IPS-20b (cell line): ENCODE data around the gene MARCHF4.
A peak's percentile ranks its signal among the peaks of the same experiment; 100 is the strongest.
"Not testable (repeated sequence)": the region's sequence is repeated elsewhere in the genome, so short reads cannot be mapped to it uniquely, and the experiment has no call there.

Experiments
- H3K27ac ChIP-seq: one replicate; pipeline ENCODE4 v1.5.1; 2013; ENCODE audit warnings: low read length
- H3K27me3 ChIP-seq: 2 replicates; pipeline ENCODE4 v1.6.1; 2013; ENCODE audit warnings: mild to moderate bottlenecking, low read length, inconsistent platforms; ENCODE audit not compliant: insufficient read depth
- H3K36me3 ChIP-seq: 2 replicates; pipeline ENCODE4 v1.6.1; 2013; ENCODE audit warnings: low read depth, mild to moderate bottlenecking, inconsistent platforms, low read length, moderate library complexity; ENCODE audit not compliant: insufficient read depth
- H3K4me1 ChIP-seq: 2 replicates; pipeline ENCODE4 v1.6.1; 2013; ENCODE audit warnings: mild to moderate bottlenecking, control low read depth, inconsistent platforms, low read length, moderate library complexity; ENCODE audit not compliant: insufficient read depth
- H3K4me3 ChIP-seq: 2 replicates; pipeline ENCODE4 v1.5.1; 2013; ENCODE audit warnings: mild to moderate bottlenecking, low read length, inconsistent platforms
- H3K9ac ChIP-seq: 2 replicates; pipeline ENCODE4 v1.6.1; 2013; ENCODE audit warnings: low read depth, mild to moderate bottlenecking, inconsistent platforms, low read length, moderate library complexity
- H3K9me3 ChIP-seq: 2 replicates; pipeline ENCODE4 v1.6.1; 2013; ENCODE audit warnings: mild to moderate bottlenecking, low read depth, low read length, inconsistent platforms; ENCODE audit not compliant: insufficient read depth

Gene MARCHF4

GRCh38 chr2:216388046-216388884 is 16.0 kb upstream of the MARCHF4 start:
- peaks cover 8% of the 10 kb centered on the region; the same call in 1 of the 2 replicates for H3K4me1 ChIP-seq
- H3K36me3 ChIP-seq: no peaks in the 10 kb centered on the region
- no peaks in the 10 kb centered on the region for H3K27me3 ChIP-seq
- no peak overlapping the region for H3K27ac ChIP-seq
- H3K9me3 ChIP-seq: no peaks in the 10 kb centered on the region
- no peak overlapping the region for H3K4me3 ChIP-seq
- H3K9ac ChIP-seq: no peak overlapping the region

GRCh38 chr2:216387262-216387661 is 15.0 kb upstream of the MARCHF4 start:
- no peaks in the 10 kb centered on the region for H3K9me3 ChIP-seq
- no peaks in the 10 kb centered on the region for H3K36me3 ChIP-seq
- no peaks in the 10 kb centered on the region for H3K27me3 ChIP-seq
- H3K9ac ChIP-seq: no peak overlapping the region
- peaks cover 7% of the 10 kb centered on the region; the same call in 1 of the 2 replicates for H3K4me1 ChIP-seq
- H3K27ac ChIP-seq: no peak overlapping the region
- no peak overlapping the region for H3K4me3 ChIP-seq

DNA sequence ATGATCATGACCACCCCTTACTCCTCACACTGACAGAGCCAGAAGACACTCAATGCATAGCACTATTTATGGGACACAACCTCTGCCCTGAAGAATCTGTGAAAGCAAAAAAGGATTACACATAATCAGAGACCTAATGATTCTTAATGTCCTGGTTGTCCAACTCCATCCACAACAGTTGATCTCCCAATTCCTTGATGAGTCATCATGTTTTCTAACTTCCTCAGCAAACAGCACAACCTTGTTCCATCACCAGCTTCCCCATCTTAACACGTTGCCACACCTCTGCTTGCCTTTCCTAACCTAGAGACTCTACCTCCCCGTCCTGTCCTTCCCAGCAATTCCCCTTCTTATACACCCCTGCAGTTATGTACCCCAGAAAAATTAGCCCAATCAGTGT is 13.2 kb upstream of the MARCHF4 start:
- H3K27me3 ChIP-seq: no peaks in the 10 kb centered on the region
- H3K4me3 ChIP-seq: no peak overlapping the region
- no peak overlapping the region for H3K9ac ChIP-seq
- H3K9me3 ChIP-seq: no peaks in the 10 kb centered on the region
- H3K27ac ChIP-seq: no peak overlapping the region
- 0 out of 2 replicates have a peak, but pooled peaks cover 5% of the 10 kb centered on the region for H3K4me1 ChIP-seq
- no peaks in the 10 kb centered on the region for H3K36me3 ChIP-seq

DNA sequence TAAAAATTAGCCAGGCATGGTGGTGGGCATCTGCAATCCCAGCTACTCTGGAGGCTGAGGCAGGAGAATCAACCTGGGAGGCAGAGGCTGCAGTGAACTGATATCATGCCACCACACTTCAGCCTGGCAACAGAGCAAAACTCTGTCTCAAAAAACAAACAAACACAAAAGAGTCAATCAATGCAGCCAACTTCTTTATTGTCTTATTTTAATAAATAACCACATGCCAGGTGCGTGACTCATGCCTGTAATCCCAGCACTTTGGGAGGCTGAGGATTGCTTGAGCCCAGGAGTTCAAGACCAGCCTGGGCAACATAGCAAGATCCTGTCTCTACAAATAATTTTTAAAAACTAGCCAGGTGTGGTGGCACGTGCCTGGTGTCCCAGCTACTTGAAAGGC is 12.1 kb upstream of the MARCHF4 start:
- H3K36me3 ChIP-seq, H3K4me3 ChIP-seq, H3K9me3 ChIP-seq, H3K27ac ChIP-seq, H3K9ac ChIP-seq, H3K27me3 ChIP-seq, H3K4me1 ChIP-seq: not testable (repeated sequence)

GRCh38 chr2:216379977-216380376 is 7.7 kb upstream of the MARCHF4 start:
- Histone ChIP-seq H3K4me1 (no peaks in the 10 kb centered on the region), H3K9ac (no peak overlapping the region), H3K4me3 (no peak overlapping the region), H3K9me3 (no peaks in the 10 kb centered on the region), H3K27me3 (0 out of 2 replicates have a peak, but pooled peaks cover 3% of the 10 kb centered on the region), H3K36me3 (no peaks in the 10 kb centered on the region), H3K27ac (no peak overlapping the region)

DNA sequence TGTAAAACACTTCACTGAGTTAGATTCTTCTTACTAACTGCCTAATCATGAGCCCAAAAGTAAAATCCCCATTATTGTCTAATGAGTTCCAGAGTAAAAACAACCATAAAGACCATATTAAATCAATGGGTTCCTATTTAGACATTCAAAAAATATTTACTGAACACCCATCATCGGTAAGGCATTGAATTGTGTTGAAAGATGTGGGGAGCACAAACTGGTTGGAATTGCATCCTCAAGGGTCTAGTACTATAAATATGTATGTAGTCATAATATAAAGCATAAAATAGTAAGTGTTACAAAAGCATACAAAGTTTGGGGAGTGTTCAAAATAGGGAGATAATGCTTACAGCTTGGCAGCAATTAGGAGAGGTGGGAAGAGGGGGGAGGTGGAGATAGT is 3.0 kb upstream of the MARCHF4 start:
- Histone ChIP-seq H3K4me1 (peaks cover 13% of the 10 kb centered on the region), H3K36me3 (no peaks in the 10 kb centered on the region), H3K9me3 (no peaks in the 10 kb centered on the region), H3K27me3 (peaks cover 40% of the 10 kb centered on the region), H3K27ac (no peak overlapping the region), H3K9ac (no peak overlapping the region), H3K4me3 (no peak overlapping the region)

DNA sequence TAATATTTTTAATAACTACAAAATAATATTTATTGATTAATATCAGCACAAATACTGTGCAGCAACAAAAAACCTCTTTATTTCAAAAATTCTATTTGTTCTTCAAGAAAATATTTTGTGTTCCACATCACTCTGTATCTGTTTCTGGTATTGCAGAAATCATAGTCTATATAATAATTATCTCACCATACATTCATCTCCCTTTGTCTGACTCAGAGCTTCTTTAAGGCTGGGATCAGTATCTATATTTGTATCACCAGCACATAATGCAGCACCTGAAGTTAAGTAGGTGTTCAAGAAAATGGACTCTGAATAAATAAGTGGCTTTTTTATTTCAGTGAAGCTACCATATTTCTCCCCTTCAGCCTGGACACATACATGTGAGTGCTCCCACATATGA is 1.6 kb upstream of the MARCHF4 start:
- Histone ChIP-seq H3K27ac (no peak overlapping the region), H3K9ac (no peak overlapping the region), H3K4me1 (peaks cover 15% of the 10 kb centered on the region), H3K27me3 (peaks cover 52% of the 10 kb centered on the region), H3K36me3 (no peaks in the 10 kb centered on the region), H3K9me3 (no peaks in the 10 kb centered on the region), H3K4me3 (no peak overlapping the region)

DNA sequence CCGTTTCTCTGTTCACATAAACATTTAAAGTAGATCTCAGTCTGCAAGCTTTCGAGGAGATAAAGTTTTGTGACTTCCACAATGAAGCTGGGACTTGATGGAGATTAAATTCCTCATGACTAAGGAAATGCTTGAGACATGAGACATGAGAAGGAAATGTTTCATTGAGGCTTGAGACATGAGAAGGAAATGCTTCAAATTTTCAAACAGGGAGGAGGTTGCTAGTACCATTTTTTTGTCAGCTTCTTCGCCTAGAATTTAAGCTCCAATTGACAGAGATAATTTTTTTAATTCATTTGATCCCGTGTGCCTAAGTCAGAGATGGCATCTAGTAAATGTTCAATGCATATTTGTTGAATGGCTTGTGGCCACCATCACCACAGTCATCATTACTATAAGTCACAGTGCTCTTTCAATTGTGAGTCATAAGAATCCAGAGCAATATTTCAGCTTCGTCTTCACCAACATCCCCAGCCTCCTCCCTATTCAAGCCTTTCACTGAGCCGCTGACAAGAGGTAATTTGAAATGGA is 543 bp upstream of the MARCHF4 start:
- Histone ChIP-seq H3K36me3 (no peaks in the 10 kb centered on the region), H3K9me3 (no peaks in the 10 kb centered on the region), H3K27me3 (peaks cover 62% of the 10 kb centered on the region), H3K27ac (no peak overlapping the region), H3K4me3 (peak overlapping the region; percentile 84), H3K9ac (no peak overlapping the region), H3K4me1 (peaks cover 16% of the 10 kb centered on the region)

- Histone ChIP-seq H3K27me3 (peaks cover 59% of the 10 kb centered on the region), H3K9ac (peak overlapping the region; percentile 42; the same call in 1 of the 2 replicates), H3K27ac (no peak overlapping the region)
Measured at GRCh38 chr2:216370961-216371712, 1.1 kb downstream of the MARCHF4 start.

DNA sequence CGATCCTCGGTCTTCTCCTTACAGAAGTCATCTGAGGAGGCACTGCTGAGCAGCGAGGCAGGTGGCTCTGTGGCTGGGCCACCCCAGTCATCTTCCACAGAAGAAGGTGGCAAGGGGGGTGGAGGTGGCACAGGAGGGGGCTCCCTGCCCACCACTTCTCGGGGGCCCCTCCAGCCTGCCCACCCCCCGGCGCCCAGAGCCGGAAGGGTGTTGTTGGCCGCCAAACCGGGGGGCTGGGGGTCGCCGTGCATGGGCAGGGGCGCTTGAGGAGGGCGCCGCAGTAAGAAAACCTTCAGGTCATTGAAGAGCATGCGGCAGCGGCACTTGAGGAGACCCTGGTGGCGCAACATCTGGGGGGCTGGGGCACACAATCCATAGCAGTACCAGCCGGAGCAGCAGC is 2.5 kb downstream of the MARCHF4 start:
- Histone ChIP-seq H3K9me3 (no peaks in the 10 kb centered on the region), H3K36me3 (no peaks in the 10 kb centered on the region), H3K9ac (no peak overlapping the region), H3K4me3 (no peak overlapping the region), H3K27me3 (peaks cover 59% of the 10 kb centered on the region), H3K4me1 (peaks cover 21% of the 10 kb centered on the region), H3K27ac (no peak overlapping the region)

More at GRCh38 chr2:216370961-216371712, 1.1 kb downstream of the MARCHF4 start:
- H3K36me3 ChIP-seq: no peaks in the 10 kb centered on the region
- H3K4me3 ChIP-seq: peak overlapping the region; percentile 84
- peaks cover 21% of the 10 kb centered on the region for H3K4me1 ChIP-seq
- H3K9me3 ChIP-seq: no peaks in the 10 kb centered on the region

- Histone ChIP-seq H3K27me3 (peaks cover 35% of the 10 kb centered on the region), H3K4me3 (no peak overlapping the region), H3K36me3 (no peaks in the 10 kb centered on the region), H3K9ac (no peak overlapping the region), H3K4me1 (peaks cover 13% of the 10 kb centered on the region; the same call in 1 of the 2 replicates), H3K9me3 (no peaks in the 10 kb centered on the region), H3K27ac (no peak overlapping the region)
Measured at GRCh38 chr2:216366777-216367471, 5.4 kb downstream of the MARCHF4 start.
